NCI-H345 (cell line): ENCODE results near the gene HPSE2.
"Not testable (repeated sequence)": the region's sequence is repeated elsewhere in the genome, so short reads cannot be mapped to it uniquely, and the experiment has no call there.

Experiments used
- DNase-seq: peaks from one replicate; lab custom pipeline; 2025; lab: John Stamatoyannopoulos, UW

HPSE2 gene

DNA sequence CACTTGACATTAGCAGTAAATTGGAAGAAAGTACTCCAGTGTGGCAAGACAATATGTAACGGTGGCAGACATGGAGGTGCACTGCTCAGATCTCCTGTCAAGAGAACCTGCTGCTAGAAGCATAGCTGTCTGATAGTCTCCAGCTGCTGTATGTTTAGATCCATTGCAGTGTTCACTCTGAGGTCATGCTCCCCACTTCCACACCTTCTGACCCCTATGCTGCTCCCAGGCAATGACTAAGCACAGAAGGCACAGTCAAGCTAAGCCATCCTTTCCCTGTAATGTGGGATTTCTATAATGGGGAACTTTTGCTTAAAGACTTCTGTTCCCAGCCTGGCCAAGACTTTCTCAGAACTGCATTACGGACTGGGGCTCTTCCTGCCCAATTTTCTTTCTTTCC lies 315.8 kb downstream of the HPSE2 start:
- no peak for DNase-seq

DNA sequence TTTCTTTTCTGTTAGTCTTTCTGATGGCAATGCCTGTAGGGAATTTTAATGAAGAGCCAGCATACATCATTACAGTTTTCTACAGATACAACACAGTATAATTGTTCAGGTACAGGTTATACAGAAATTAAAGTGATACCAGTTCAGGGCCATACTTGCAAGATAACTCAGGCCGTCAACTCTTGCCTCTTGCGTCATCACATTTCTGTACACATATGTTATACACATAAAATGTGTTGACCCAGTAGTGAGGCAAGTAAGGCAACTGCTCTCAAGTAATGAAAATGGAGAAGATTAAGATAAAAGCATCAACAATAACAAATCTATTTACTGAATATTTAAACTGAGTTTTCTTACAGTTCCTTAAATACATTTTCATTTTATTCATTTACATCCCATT lies 317.8 kb downstream of the HPSE2 start:
- no peak for DNase-seq

DNA sequence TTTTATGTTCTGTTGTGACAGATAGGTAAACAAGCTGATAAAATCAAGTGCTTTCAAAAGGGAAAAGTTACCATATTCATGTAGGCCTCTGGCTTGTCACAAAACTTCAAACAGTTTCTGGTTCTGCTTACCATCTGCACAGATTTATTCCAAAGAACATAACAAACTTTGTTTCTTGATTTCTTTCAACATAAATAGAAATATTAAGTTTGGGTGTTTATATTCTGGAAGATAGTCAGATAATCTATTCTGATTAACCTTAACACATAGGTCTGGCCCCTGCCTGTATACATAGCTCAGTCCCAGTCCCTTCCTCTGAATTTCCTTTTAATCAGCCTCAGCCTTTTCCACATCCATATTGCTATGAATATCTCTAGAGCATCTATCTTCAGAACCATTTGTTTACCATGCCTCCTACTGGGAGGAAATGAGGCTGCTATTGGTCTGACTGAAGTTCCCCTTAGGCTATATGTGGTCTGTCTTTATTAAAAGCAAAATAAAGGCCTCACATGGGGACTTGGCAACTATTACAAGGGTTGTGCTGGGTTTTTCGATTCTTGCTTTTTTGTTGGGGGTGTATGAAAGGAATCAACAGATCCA lies 319.0 kb downstream of the HPSE2 start:
- peak; percentile 59 for DNase-seq

DNA sequence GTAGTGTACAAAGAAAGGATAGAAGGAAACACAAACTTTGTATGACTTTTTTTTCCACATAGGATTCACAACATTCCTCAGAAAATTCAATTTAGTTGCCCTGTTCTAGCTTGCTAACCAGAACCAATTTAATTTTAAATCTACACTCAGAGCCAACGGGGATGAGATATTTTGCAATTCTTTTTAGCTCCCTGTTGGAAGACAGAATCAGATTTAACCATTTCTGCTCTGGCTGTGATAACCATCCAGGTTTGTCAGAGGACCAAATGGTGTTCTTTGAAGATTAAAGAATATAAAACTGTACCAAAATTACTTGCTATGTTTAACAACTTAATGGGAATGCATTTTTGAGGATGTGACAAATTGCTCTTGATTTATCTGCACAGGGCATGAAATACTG lies 319.7 kb downstream of the HPSE2 start:
- DNase-seq: no peak

DNA sequence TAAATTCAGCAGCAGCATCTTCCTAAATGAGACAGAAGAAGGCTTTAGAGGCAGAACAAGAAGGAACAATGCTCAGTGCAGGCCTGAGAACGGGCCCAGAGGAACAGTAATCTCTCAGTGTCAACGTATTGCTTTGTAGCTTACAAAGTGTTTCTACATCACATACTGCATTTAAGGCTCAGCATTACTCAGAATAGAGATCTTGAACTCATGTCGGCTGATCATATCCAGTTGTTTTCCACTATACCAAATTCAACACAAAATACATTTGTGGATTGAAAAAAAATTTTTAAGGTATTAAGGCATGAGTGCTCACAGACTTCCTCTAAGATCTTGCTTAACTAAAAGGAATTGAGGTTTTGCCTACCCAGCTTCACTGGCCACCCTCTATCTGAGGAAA lies 325.1 kb downstream of the HPSE2 start:
- no peak for DNase-seq

DNA sequence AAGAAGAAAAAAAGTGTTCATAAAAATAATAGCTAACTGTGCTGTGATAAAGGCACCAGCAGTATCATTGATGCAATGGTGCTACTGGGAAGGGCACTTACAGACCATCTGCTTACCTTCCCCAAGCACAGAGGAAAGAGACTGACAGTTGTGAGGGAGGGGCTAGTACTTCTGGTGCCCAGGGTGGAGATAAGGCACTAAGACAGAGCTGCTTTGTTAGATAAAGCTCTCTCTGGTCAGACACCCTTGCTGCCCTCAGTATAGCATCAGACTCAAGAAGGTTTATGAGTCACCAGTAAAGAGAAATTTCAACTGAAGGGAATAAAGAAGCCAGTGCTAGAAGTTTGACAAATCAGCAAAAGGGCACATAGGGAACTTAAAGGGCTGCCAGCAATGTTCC lies 325.6 kb downstream of the HPSE2 start:
- DNase-seq: no peak

DNA sequence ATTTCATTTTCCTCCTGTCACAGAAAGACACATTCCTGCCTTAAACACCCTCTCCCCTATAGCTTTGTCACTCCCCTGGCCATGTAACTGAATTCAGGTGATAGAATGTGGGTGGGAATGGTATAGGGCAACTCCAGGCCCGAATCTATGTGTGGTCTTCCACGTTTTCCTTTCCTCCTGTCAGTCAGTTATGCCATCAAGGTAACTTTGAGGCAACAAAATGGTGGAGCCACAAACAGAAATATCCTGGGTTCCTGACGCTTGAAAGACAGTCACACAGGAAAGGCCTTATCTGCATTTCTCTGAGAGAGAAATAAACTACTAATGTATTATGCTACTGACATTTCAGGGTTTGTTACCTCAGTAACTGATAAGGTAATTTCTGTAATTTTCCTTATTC lies 326.8 kb downstream of the HPSE2 start:
- DNase-seq: no peak

DNA sequence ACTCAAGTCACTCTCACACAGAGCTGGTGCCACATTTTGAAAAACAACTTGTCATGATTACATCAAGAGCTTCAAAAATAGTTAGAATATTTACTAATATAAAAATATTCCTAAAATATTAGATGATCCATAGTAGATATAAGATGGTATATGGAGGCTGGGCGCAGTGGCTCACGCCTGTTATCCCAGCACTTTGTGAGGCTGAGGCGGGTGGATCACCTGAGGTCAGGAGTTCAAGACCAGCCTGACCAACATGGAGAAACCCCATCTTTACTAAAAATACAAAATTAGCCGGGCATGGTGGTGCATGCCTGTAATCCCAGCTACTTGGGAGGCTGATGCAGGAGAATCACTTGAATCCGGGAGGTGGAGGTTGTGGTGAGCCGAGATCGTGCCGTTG lies 327.4 kb downstream of the HPSE2 start:
- DNase-seq: not testable (repeated sequence)

DNA sequence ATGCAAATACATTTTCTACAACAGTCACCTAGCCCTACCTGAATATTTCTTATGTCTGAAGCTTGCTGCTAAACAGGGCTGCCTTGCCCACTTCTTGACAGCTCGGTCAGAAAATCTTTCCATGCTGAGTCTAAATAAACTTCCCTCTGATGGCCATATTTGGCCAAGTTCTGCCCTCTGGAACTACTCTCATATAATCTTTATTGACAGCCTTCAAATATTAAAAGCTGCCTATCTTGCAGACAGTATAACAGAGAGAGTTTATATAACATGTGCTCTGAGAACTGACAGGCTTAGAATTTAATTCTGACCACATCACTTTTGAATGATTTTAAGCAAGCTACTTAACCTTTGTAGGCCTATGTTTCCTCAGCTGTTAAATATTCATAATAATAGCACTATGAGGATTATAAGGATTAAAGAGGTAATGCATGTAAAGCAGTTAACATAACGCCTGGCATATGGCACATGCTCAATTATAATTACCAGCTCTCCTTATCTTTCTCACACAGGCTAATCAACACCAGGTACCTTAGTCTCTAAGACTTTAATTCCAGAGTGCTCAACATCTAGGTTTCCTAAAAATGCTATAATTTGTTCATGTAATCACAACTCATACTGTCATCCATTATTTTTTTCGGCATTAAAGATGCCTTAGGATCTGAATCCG lies 334.1 kb downstream of the HPSE2 start:
- no peak for DNase-seq

DNA sequence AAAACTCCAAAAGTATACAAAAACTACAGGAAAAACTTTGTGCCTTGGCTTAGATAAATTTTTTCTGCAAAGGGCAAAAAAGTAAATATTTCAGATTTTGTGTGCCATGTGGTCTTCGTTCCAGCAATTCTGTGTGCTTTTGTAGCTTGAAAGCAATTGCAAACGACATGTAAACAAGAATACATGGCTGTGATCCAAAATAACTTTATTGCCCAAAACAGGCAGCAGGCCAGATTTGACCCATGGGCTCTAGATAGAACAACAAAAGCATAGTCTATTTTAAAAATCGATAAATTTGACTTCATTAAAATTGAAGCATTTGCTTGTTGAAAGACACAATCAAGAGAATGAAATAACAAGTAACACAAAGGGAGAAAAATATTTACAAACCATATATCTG lies 336.6 kb downstream of the HPSE2 start:
- peak; percentile 23 for DNase-seq

DNA sequence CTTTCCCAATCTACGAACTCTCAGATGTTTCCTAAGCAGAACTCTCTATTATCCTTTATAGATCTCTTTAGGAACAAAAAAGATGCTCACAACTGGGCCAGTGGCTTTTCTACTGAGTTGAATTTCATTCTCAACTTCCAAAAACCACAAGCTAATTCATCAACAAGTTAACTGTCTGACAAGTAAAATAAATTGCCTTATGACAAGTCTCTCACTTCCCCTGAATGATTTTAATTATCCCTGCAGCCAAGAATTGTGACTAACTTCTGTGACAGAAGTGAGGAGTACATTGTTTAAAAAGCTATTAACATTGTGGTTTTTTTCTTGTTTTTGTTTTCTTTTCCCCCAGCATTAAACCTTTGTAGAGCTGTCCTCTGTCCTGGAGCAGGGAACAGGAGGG lies 343.1 kb downstream of the HPSE2 start:
- no peak for DNase-seq

DNA sequence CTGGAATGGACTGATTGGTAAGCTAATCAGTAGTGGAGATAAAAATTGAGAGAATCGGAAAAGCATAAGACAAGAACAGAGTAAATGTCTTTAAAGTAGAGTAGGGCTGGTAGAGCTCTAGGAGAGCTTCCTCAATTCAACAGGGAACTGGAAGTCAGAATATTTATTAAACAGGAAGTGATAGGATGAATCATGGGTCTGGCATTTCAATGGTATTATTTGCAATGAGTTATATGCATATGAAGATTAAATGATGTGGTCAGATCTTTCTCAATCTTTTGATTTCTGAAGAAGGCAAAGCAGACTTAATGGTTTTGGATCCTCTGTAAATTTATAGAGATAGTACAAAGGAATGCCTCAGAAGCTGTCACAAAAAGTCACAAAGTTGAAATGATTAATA lies 349.0 kb downstream of the HPSE2 start:
- no peak for DNase-seq

DNA sequence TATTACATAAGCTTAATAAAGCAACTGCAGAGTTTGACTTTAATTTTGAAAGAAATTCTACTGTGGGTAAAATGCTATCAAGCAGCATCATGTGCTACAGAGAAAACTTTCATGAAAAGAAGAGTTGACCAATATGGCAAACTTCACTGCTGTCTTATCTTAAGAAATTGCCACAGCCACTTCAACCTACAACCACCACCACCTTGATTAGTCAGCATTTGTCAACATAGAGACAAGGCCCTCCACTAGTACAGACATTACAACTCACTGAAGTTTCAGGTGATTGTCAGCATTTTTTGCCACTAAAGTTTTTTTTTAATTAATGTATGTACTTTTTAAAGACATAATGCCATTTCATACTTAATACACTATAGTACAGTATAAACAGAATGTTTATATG lies 350.3 kb downstream of the HPSE2 start:
- DNase-seq: no peak

DNA sequence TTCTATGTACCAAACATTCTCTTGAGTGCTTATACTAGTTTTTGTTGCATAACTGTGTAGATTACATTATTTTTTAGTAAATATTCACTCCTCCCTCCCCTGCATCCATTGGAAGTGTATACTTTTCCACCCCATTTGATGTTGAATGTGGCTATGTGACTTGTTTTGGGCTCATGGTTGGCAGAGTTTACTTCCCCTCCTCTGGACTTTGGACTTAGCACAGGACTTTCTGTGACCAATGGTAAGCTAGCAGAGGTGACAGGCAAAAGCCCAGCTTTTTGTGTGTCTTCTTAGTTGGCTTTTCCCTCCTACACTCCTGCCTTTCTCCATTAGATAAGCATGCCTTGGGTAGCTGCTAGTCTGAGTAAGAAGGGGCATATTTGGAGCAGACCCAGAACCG lies 353.9 kb downstream of the HPSE2 start:
- DNase-seq: no peak

DNA sequence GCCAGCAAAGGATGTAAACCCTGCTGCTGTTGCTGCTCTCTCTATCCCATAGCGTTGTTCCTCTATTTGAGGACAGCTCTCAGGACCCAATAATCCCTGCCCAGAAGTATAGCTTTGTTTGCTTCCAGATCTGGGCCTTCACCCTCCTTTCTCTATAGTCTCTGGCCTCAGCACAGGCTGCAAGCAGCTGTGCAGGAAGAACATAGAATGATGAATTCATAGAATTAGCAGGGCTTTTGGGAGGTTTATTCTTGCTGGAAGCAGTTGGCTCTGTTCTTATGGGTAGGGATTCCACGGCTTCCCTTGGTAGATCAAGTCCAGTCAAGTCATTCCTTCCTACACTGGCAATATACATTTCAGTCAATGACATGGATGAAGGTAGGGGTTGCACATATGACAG lies 354.7 kb downstream of the HPSE2 start:
- no peak for DNase-seq

DNA sequence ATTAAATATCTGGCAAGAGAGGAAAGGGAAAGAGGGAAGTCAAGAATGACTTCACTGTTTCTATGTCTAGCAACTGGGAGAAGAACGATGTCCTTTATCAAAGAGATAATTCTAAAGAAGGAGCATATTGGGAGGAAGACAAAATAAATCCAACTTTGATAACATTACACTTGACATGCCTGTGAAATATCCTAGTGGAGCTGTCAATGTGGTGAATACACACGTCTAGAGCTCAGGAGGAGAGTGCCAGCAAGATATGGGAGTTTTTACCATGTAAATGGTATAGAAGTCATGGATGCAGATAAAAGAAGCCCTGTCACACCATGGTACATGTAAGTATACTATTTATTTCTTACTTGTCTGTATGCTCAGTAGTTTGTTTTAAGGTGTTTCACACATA lies 356.7 kb downstream of the HPSE2 start:
- DNase-seq: no peak

DNA sequence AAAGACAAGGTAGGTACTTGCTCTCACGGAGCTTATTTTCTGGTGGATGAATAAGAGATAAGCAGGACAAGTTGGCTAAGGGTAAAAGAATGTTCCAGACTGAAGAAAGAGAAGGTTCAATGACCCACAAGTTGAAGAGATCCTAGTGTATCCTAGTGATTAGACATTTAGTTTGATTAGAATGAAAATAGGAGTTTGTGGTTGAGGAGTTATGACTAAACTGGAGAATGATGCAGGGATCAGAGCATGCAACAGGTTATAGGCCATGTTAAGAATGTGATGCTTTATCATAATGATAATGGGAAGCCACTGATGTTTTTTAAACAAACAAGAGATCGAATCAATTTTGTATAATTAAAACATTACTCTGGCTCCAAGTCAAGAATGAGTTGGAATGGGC lies 357.2 kb downstream of the HPSE2 start:
- DNase-seq: no peak

DNA sequence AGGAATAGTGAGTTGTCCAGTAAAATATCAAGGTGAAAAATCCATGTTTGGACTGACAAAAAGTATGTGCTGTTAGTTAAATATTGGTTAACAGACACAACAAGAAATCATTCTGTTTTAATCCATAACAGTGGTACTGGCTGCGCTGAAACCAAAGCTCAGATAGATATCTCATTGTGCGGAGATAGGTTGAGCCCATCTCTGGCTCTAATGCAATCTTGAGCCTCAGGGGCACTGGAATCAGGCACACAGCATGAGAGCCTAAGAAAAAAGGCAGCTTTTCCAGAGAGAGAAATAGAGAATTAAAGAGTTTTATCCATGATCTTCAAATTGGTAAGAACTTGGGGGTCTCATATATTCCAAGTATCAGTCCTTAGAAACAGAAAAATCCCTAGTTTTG lies 373.7 kb downstream of the HPSE2 start:
- no peak for DNase-seq

DNA sequence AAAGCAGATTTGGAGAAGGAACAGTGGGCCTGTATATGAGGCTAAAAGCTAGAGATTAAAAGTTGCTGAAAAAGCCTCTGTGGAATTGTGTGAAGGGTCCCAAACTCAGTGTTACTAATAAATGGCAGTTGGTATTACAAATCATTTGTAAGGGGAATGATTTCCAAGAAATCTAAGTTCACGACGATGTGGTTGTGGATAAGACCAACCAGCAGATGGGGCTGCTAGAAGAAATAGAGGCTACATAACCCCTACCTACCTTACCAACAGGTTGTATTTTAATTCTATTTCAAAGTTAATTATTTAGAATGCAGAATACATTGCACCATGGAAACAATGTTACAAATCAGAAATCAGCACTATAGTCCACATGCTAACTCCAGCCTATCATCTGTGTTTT lies 377.1 kb downstream of the HPSE2 start:
- no peak for DNase-seq

DNA sequence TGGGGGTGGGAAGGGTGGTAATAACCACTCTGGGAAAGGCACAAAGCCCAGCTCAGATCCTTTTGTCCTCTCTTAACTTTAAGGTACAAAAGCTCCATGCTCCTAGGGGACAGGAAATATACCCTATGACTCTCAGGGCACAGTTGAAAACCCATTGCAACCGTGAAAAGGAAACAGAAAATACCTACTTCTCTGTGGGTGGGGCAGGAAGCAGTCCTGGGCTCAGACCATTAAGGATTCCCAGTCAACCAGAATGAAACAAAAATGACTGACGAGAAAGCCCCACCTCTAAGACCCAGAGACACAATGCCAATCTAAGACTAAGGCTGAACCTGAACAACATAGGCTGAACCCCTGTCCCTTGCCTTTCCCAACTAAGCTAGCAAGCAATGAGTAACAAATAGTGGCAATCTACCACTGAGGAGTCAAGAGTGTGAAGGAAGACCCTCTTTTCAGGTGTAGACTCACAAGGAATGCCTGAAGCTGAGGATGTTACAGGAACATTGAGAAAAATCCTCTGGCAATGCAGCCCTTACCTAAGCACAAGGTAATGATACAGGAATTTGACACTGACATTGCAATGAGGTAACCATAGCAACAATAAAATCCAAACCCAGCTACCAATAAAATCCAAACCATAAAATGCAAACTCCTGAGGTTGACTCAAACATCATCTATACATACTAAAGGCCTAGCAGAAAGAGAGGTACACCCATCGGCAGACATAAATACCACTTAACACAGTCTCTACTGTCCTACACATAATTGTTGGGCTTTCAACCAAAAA lies 380.1 kb downstream of the HPSE2 start:
- no peak for DNase-seq

DNA sequence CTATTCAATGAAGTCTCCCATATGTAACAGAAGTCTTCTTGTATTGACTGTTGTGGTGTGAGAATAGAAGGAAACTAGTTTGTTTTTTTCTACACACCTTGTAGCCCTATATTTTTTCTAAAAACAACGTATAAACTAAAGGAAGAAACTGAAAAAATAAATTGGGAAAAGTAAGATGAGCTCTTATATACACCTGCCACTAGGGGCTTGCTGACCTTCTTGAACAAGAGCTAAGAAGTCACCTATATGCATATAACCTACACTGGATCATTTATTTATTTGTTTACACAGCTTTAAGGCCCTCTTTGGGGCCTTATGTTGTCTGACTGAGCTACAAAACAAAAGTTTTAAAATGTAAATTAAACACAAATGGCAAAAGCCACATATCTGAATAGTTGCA lies 383.0 kb downstream of the HPSE2 start:
- no peak for DNase-seq

DNA sequence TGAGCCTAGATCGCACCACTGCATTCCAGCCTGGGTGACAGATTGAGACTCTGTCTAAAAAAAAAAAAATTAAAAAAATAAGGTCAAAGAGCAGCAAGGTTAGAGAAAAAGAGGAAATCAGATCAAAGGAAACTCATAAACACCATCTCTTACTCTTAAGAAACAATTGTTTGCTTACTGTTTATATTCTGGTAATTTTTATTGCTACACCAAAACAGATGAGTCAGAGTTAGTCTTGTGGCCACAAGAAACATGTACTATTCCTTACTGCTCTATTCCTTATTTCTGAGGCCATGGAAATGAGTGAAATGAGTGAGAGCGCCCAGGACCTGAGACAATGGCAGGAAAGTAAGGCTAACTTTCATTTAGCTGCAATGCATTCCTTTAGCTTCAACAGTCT lies 387.3 kb downstream of the HPSE2 start:
- no peak for DNase-seq

DNA sequence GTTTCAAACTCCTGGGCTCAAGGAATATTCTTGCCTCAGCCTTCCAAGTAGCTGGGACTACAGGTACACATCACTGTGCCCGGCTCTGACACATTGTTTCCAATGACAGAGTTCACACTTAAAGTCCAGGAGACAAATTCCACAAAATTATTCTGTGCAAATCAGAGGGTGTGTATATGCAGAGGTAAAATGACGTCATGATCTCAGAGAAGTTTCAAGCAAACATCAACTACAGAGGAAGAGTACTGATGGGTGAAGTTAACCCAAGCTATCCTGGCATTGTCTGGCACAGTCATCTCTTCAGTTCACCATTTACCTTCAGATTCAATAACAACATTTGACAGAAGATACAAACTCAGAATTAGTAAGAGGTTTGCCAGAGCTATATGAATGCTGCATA lies 388.9 kb downstream of the HPSE2 start:
- DNase-seq: no peak

DNA sequence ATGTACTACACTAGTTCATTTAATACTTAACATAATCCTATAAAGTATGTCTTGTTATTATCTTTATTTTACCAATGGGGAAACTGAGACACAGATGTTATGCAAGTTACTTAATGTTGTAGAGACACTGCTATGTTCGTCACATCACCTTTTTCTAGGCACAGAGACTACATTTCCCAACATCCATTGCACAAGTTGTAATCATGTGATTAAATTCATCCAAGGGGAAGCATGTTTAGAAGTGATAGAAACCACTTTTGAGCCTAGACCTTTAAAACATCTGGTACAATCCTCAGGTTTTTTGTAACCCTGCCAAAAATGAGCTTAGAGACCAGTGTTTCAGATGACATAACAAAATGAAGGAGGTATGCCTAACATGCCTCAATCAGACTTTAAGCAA lies 402.1 kb downstream of the HPSE2 start:
- no peak for DNase-seq
